Caco-2 (cell line): ENCODE measurements around the gene C19orf12. TPM values are rescaled to one million over a fixed set of nuclear protein-coding genes. Genes with fewer than 3 reads are reported as not detected.
"Not testable (repeated sequence)": the region's sequence is repeated elsewhere in the genome, so short reads cannot be mapped to it uniquely, and the experiment has no call there.

Experiments used
- BruUV-seq: library from RNA; stranded (reverse); fragments of 400-500 nt; replicated peaks from 2 replicates; lab custom pipeline; 2021; lab: Mats Ljungman, UMichigan
- CTCF ChIA-PET: fragments of 300-600 bp; sonication (Branson Sonifier 250); formaldehyde crosslinking; loops from one replicate; lab custom pipeline; 2022; ENCODE audit warnings: antibody characterized with exemption; lab: Charles Lee
- POLR2A ChIA-PET: fragments of 300-600 bp; sonication (Branson Sonifier 250); formaldehyde crosslinking; loops from one replicate; lab custom pipeline; 2022; ENCODE audit warnings: antibody characterized with exemption; lab: Charles Lee
- DNase-seq, 2 experiments: peaks; one replicate each; pipeline versions ENCODE4 v3.0.0 to v3.0.0-alpha.2; 2020 to 2022
- H3K27me3 ChIP-seq: replicated peaks from 2 replicates; pipeline ENCODE4 v1.6.0; 2011; ENCODE audit warnings: low read length; ENCODE audit not compliant: control insufficient read depth, insufficient read depth
- H3K36me3 ChIP-seq: 2 replicates; pipeline ENCODE4 v1.5.1; 2011; ENCODE audit warnings: low read length; ENCODE audit not compliant: control insufficient read depth, insufficient read depth
- H3K4me1 ChIP-seq: fragments of 250-450 bp; sonication (Bioruptor Pico); 2 replicates; pipeline ENCODE4 v1.5.1; 2020; ENCODE audit warnings: mild to moderate bottlenecking
- H3K4me3 ChIP-seq: 2 replicates; pipeline ENCODE4 v1.5.1; 2011; ENCODE audit warnings: low read depth, mild to moderate bottlenecking, control low read depth, low read length
- H3K9me3 ChIP-seq: fragments of 250-450 bp; sonication (Bioruptor Pico); 2 replicates; pipeline ENCODE4 v1.5.1; 2020; ENCODE audit warnings: mild to moderate bottlenecking, moderate library complexity
- H3K27ac Mint-ChIP-seq: one replicate; pipeline ENCODE4 v1.8.0; 2022; ENCODE audit warnings: mixed read lengths; ENCODE audit not compliant: unreplicated experiment
- H3K27me3 Mint-ChIP-seq: one replicate; pipeline ENCODE4 v1.8.0; 2022; ENCODE audit warnings: mixed read lengths; ENCODE audit not compliant: insufficient read depth, unreplicated experiment
- H3K36me3 Mint-ChIP-seq: one replicate; pipeline ENCODE4 v1.8.0; 2022; ENCODE audit warnings: mild to moderate bottlenecking, mixed read lengths; ENCODE audit not compliant: insufficient read depth, unreplicated experiment
- H3K4me1 Mint-ChIP-seq: one replicate; pipeline ENCODE4 v1.8.0; 2022; ENCODE audit warnings: low read depth, mixed read lengths; ENCODE audit not compliant: unreplicated experiment
- H3K4me3 Mint-ChIP-seq: one replicate; pipeline ENCODE4 v1.8.0; 2022; ENCODE audit warnings: mild to moderate bottlenecking, moderate library complexity, mixed read lengths; ENCODE audit not compliant: unreplicated experiment
- H3K9me3 Mint-ChIP-seq: one replicate; pipeline ENCODE4 v1.8.0; 2022; ENCODE audit warnings: mixed read lengths; ENCODE audit not compliant: unreplicated experiment
- intact Hi-C: fragments of 100-400 bp; cut with micrococcal nuclease; formaldehyde crosslinking; loops from one replicate; pipeline ENCODE4 v1.10.0; 2022; ENCODE audit not compliant: unreplicated experiment
- total RNA-seq: library from RNA; stranded (reverse); gene quantifications from 2 replicates; pipeline ENCODE4 v1.2.3, GENCODE V29; 2022
- TF ChIP-seq, protein P1 (sequence below), 2 experiments: fragments of 200-600 bp in 1 of 2; IDR thresholded peaks; 1 replicate in 1 of 2; 2 replicates in 1 of 2; pipeline versions ENCODE4 v1.5.1 to v1.8.0; 2011 to 2022; ENCODE audit warnings: antibody characterized with exemption in 1 of 2, control low read depth in 1 of 2, inconsistent platforms in 1 of 2, low read depth in 1 of 2, low read length in 1 of 2, mild to moderate bottlenecking in 1 of 2, moderate library complexity in 1 of 2; ENCODE audit not compliant: insufficient read depth in 1 of 2, severe bottlenecking in 1 of 2, unreplicated experiment in 1 of 2

C19orf12 gene
- total RNA-seq, 1 experiment from 2014 or later = 20.8 TPM

DNA sequence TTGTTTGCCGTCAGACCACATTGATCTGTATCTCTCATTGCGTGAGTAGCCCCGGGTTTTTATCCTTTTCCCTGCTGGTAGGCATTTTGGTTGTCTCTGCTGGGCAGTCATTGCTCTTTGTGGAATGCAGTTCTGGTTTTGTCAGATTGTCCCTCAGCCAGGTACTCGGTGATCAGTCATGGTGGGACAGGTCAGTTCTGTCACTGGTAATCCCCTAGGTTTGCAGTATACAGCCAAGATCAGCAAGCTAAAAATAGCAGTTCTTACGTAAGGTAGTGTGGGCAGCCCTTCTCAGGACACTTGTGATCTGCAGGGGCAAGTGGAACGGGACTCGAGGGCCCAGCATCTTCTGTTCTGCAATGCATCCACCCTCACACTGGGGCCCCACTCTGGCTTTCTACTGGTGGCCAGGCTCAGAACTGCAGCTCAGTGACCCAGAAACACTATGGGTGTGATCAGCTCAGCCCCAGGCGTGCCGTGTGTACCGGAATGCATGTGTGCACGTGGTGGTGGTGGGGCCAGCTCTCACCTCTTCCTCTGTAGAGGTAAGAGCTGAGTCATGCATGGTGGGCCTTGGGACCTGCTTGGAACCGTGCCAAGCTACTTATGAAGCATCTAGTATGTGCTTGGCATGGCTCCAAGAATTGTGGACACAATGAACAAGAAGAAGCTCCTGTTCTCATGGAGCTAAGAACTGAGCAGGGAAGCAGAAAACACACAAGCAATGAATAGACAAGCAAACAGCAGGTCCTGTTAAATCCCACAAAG, 43.5 kb downstream of the C19orf12 start:
- no peaks in the 10 kb centered on the region; the same call in 1 of the 2 replicates for H3K36me3 ChIP-seq
- Mint-ChIP-seq H3K27ac (no peak overlapping the region), H3K36me3 (no peaks in the 10 kb centered on the region), H3K4me1 (peaks cover 8% of the 10 kb centered on the region), H3K9me3 (no peaks in the 10 kb centered on the region), H3K4me3 (no peak overlapping the region), H3K27me3 (no peaks in the 10 kb centered on the region)
- TF ChIP-seq, protein P1, sequence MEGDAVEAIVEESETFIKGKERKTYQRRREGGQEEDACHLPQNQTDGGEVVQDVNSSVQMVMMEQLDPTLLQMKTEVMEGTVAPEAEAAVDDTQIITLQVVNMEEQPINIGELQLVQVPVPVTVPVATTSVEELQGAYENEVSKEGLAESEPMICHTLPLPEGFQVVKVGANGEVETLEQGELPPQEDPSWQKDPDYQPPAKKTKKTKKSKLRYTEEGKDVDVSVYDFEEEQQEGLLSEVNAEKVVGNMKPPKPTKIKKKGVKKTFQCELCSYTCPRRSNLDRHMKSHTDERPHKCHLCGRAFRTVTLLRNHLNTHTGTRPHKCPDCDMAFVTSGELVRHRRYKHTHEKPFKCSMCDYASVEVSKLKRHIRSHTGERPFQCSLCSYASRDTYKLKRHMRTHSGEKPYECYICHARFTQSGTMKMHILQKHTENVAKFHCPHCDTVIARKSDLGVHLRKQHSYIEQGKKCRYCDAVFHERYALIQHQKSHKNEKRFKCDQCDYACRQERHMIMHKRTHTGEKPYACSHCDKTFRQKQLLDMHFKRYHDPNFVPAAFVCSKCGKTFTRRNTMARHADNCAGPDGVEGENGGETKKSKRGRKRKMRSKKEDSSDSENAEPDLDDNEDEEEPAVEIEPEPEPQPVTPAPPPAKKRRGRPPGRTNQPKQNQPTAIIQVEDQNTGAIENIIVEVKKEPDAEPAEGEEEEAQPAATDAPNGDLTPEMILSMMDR (IDR thresholded peaks at IDR 0.05; ENCODE audit: insufficient read depth in 1 of 2, low read depth in 1 of 2, low read length in 1 of 2, severe bottlenecking in 1 of 2, unreplicated experiment in 1 of 2) = no peak
- H3K4me3 ChIP-seq = no peak overlapping the region
- H3K27me3 ChIP-seq = no peaks in the 10 kb centered on the region
- H3K4me1 ChIP-seq = no peaks in the 10 kb centered on the region; the same call in 1 of the 2 replicates
- no peaks in the 10 kb centered on the region for H3K9me3 ChIP-seq
- no peak for DNase-seq
- ChIA-PET POLR2A (no interaction called here), CTCF (interaction anchor here (0.9 kb wide), 1 partner anchor 10 kb away, joined by 3 read pairs; no protein-coding TSS in a partner anchor)
- no TSS peak for BruUV-seq
- intact Hi-C loops = no loop called here

DNA sequence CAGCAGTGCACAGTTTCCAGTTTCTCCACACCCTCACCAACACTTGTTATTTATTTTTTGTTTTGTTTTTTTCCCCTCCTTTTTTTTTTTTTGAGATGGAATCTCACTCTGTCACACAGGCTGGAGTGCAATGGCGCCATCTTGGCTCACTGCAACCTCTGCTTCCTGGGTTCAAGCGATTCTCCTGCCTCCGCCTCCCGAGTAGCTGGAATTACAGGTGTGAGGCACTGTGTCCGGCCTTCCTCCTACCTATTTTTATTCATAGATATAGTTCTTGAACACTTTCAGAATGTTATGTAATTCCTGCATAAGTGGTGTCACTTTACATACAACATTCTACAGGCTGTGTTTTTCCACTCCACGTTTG, 44.1 kb downstream of the C19orf12 start:
- intact Hi-C loops, H3K4me1 Mint-ChIP-seq, POLR2A ChIA-PET, H3K4me3 Mint-ChIP-seq, BruUV-seq, H3K27me3 ChIP-seq, H3K27me3 Mint-ChIP-seq, H3K36me3 ChIP-seq, H3K4me3 ChIP-seq, CTCF ChIA-PET, H3K27ac Mint-ChIP-seq, H3K9me3 Mint-ChIP-seq, H3K4me1 ChIP-seq, H3K36me3 Mint-ChIP-seq, H3K9me3 ChIP-seq, DNase-seq: not testable (repeated sequence)

DNA sequence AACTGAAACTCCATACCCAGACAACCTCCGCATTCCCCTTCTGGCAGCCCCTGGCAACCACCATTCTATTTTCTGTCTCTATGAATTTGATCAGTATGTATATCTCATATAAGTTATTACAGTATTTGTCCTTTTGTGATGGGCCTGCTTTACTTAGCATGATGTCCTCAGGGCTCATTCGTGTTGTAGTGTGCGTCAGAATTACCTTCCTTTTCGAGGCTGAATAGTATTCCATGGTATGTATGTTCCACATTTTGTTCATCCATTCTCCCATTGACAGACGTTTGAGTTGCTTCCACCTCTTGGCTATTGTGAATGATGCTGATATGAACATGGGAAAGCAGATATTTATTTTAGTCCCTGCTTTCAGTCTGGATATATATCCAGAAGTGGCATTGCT, 44.8 kb downstream of the C19orf12 start:
- intact Hi-C loops = no loop called here
- Mint-ChIP-seq H3K9me3 (no peaks in the 10 kb centered on the region), H3K4me1 (peaks cover 8% of the 10 kb centered on the region), H3K4me3 (no peak overlapping the region), H3K27me3 (no peaks in the 10 kb centered on the region), H3K27ac (no peak overlapping the region), H3K36me3 (no peaks in the 10 kb centered on the region)
- POLR2A ChIA-PET = no interaction called here
- Histone ChIP-seq H3K4me3 (no peak overlapping the region), H3K4me1 (no peaks in the 10 kb centered on the region; the same call in 1 of the 2 replicates), H3K27me3 (no peaks in the 10 kb centered on the region), H3K9me3 (no peaks in the 10 kb centered on the region), H3K36me3 (no peaks in the 10 kb centered on the region; the same call in 1 of the 2 replicates)
- no TSS peak for BruUV-seq
- CTCF ChIA-PET = no interaction called here
- DNase-seq = no peak
- TF ChIP-seq, protein P1 (IDR thresholded peaks at IDR 0.05; ENCODE audit: insufficient read depth in 1 of 2, low read depth in 1 of 2, low read length in 1 of 2, severe bottlenecking in 1 of 2, unreplicated experiment in 1 of 2) = no peak
